Vagina (tissue), 2 donors: Measurements from ENCODE around the gene TTC13. TPM values are rescaled to one million over a fixed set of nuclear protein-coding genes. Genes with fewer than 3 reads are reported as not detected.

Experiments used
- DNase-seq, 2 donors: peaks; one replicate each; pipeline ENCODE4 v3.0.0-alpha.2; 2017; ENCODE audit errors: extremely low spot score in 2 of 2
- H3K27ac ChIP-seq: fragments of 200-600 bp; sonication (generic); one replicate; pipeline ENCODE4 v1.5.1; 2019
- H3K27me3 ChIP-seq: fragments of 200-600 bp; sonication (generic); one replicate; pipeline ENCODE4 v1.5.1; 2019
- H3K36me3 ChIP-seq, 2 donors: fragments of 200-600 bp; sonication (generic); one replicate each; pipeline ENCODE4 v1.5.1; 2017 to 2019
- H3K4me1 ChIP-seq: fragments of 200-600 bp; sonication (generic); one replicate; pipeline ENCODE4 v1.5.1; 2019
- H3K4me3 ChIP-seq, 2 donors: fragments of 200-600 bp; sonication (generic); 1 replicate in 1 of 2; 2 replicates in 1 of 2; pipeline ENCODE4 v1.5.1; 2016 to 2019
- H3K9me3 ChIP-seq: fragments of 200-600 bp; sonication (generic); one replicate; pipeline ENCODE4 v1.5.1; 2019
- POLR2A ChIP-seq, 2 donors: fragments of 450-650 bp; IDR thresholded peaks; one replicate each; pipeline ENCODE4 v1.6.1; 2017; ENCODE audit warnings: antibody characterized with exemption in 2 of 2, mild to moderate bottlenecking in 2 of 2, moderate library complexity in 2 of 2
- POLR2AphosphoS5 ChIP-seq, 2 donors: sonication (generic); formaldehyde crosslinking; IDR thresholded peaks; one replicate each; pipeline ENCODE4 v1.9.0; 2017; ENCODE audit warnings: antibody characterized with exemption in 2 of 2, mild to moderate bottlenecking in 2 of 2, low read depth in 1 of 2; ENCODE audit not compliant: insufficient read depth in 1 of 2
- intact Hi-C: fragments of 100-400 bp; cut with DNase I; formaldehyde crosslinking; loops from one replicate; pipeline ENCODE4 v1.15.1; 2023
- total RNA-seq: library from RNA; depleted of rRNA; stranded (reverse); fragments of >200 nt; gene quantifications from one replicate; pipeline ENCODE4 v1.2.3, GENCODE V29; 2016
- TF ChIP-seq, protein P1 (sequence below), 3 experiments: fragments of 450-650 bp in 2 of 3; fragments of 200-600 bp in 1 of 3; sonication (generic) in 1 of 3; IDR thresholded peaks; one replicate each; pipeline ENCODE4 v1.5.1; 2017 to 2019; ENCODE audit warnings: antibody characterized with exemption in 3 of 3, mild to moderate bottlenecking in 2 of 3, moderate library complexity in 2 of 3

Gene TTC13
- total RNA-seq, 1 donor from 2014 or later: 37.1 TPM

DNA sequence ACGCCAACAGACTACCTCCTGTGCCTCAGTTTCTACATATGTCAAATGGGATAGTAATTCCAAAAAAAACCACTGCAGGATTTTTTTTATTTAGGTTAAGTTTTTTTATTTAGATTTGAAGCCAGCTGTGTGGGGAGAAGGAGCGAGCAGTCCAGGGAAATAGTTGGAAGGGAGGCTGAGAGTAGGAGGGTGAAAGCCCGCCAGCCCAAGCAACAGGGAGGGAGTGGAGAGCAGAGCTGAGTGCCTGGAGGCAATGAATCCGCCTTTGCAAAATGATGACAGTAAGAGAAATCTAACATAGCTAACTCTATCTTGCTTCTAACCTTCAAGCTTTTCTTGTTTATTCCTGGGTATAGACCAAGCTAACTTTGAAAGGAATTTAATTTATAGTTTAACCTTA lies 94.7 kb downstream of the TTC13 start:
- Histone ChIP-seq H3K27ac (no peak overlapping the region), H3K4me3 (no peak overlapping the region), H3K9me3 (no peaks in the 10 kb centered on the region), H3K36me3 (no peaks in the 10 kb centered on the region), H3K27me3 (no peaks in the 10 kb centered on the region), H3K4me1 (peaks cover 4% of the 10 kb centered on the region)
- TF ChIP-seq POLR2AphosphoS5 (IDR thresholded peaks at IDR 0.05; ENCODE audit: insufficient read depth in 1 of 2, low read depth in 1 of 2) (no peak), POLR2A (IDR thresholded peaks at IDR 0.05) (no peak)
- TF ChIP-seq, protein P1, sequence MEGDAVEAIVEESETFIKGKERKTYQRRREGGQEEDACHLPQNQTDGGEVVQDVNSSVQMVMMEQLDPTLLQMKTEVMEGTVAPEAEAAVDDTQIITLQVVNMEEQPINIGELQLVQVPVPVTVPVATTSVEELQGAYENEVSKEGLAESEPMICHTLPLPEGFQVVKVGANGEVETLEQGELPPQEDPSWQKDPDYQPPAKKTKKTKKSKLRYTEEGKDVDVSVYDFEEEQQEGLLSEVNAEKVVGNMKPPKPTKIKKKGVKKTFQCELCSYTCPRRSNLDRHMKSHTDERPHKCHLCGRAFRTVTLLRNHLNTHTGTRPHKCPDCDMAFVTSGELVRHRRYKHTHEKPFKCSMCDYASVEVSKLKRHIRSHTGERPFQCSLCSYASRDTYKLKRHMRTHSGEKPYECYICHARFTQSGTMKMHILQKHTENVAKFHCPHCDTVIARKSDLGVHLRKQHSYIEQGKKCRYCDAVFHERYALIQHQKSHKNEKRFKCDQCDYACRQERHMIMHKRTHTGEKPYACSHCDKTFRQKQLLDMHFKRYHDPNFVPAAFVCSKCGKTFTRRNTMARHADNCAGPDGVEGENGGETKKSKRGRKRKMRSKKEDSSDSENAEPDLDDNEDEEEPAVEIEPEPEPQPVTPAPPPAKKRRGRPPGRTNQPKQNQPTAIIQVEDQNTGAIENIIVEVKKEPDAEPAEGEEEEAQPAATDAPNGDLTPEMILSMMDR (IDR thresholded peaks at IDR 0.05): no peak
- DNase-seq: no peak
- intact Hi-C loops: no loop called here

DNA sequence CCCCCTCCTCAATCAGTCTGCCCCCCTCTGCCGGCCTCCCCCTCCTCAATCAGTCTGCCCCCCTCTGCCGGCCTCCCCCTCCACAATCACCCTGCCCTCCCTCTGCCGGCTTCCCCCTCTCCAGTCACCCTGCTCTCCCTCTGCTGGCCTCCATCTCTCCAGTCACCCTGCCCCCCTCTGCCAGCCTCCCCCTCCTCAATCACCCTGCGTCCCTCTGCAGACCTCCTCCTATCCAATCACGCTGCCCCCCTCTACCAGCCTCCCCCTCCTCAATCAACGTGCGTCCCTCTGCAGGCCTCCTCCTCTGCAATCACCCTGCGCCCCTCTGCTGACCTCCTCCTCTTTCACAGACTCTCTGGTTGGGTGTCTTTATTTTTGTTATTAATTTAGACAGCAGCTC lies 98.9 kb downstream of the TTC13 start:
- peaks cover 21% of the 10 kb centered on the region for H3K4me1 ChIP-seq
- H3K4me3 ChIP-seq: no peak overlapping the region
- no peak for DNase-seq
- H3K9me3 ChIP-seq: no peaks in the 10 kb centered on the region
- intact Hi-C loops: no loop called here
- H3K36me3 ChIP-seq: no peaks in the 10 kb centered on the region
- H3K27me3 ChIP-seq: no peaks in the 10 kb centered on the region
- H3K27ac ChIP-seq: peak overlapping the region; percentile 40
- TF ChIP-seq, protein P1 (IDR thresholded peaks at IDR 0.05): no peak
- TF ChIP-seq POLR2AphosphoS5 (IDR thresholded peaks at IDR 0.05; ENCODE audit: insufficient read depth in 1 of 2, low read depth in 1 of 2): no peak
- TF ChIP-seq POLR2A (IDR thresholded peaks at IDR 0.05): no peak

DNA sequence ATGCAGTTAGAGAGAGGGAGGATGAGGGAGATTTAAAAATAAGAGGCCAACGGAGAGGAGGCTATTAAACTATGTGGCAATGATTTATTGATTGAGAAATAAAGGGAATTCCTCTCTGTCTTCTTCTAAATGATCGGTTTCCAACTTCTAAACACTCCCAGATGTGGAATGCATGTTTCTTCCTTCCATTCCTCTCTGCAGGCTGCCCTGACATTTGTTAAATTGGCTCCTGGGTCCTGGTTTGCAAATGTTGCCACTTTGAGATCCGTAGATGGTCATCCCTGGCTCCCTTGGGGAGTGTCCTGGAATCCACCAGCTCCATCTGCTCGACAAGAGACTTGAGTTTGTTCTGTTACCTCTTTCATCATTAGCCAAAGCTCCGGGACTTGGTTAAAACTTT lies 100.1 kb downstream of the TTC13 start:
- Histone ChIP-seq H3K36me3 (no peaks in the 10 kb centered on the region), H3K4me3 (no peak overlapping the region), H3K9me3 (no peaks in the 10 kb centered on the region), H3K27me3 (no peaks in the 10 kb centered on the region), H3K27ac (no peak overlapping the region), H3K4me1 (peaks cover 21% of the 10 kb centered on the region)
- intact Hi-C loops: no loop called here
- TF ChIP-seq, protein P1 (IDR thresholded peaks at IDR 0.05): no peak
- TF ChIP-seq POLR2AphosphoS5 (IDR thresholded peaks at IDR 0.05; ENCODE audit: insufficient read depth in 1 of 2, low read depth in 1 of 2): peak; percentile 50 to 56
- DNase-seq: no peak

- no peaks in the 10 kb centered on the region for H3K36me3 ChIP-seq
- TF ChIP-seq POLR2AphosphoS5 (IDR thresholded peaks at IDR 0.05; ENCODE audit: insufficient read depth in 1 of 2, low read depth in 1 of 2): no peak
- TF ChIP-seq, protein P1 (IDR thresholded peaks at IDR 0.05): no peak
- H3K27ac ChIP-seq: no peak overlapping the region
- DNase-seq: no peak
- intact Hi-C loops: no loop called here
- H3K4me3 ChIP-seq: no peak overlapping the region
- no peaks in the 10 kb centered on the region for H3K27me3 ChIP-seq
- H3K9me3 ChIP-seq: no peaks in the 10 kb centered on the region
- peaks cover 21% of the 10 kb centered on the region for H3K4me1 ChIP-seq
Measured at GRCh38 chr1:230877924-230878590, 100.6 kb downstream of the TTC13 start.

DNA sequence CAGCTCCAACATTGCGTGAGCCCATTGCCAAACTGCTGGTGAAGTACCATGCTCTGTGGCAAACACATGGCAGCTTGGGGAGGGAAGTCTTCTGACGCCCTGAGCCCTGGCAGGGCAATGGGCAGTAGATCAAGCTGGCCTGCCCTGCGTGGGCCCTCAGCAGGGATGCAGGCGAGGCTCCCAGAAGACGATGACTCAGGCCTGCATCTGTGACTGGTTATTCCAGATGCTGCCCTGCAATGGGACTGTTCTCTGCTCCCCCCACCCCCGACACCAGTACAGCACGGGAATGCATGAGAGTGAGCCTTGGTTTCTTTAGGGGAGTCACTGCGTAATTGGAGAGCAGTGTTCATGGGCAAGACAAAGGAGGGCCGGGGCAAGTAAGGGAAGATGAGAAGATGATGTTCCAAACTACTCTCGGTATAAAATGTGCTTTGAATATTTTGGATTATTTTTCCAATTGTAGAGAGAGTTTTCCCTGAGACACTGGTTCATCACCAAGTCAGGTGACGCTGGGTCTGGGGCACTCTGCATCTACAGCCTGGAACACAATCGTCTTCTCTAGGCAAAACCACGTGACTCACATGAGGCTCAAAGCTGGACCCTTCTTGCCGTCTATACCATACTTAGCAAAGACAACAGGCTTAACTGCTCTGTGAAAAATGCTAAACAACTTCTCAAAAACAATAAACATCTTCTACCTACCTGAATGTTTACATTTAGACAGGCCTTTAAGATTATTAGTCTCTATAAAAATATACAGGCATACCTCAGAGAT lies 101.3 kb downstream of the TTC13 start:
- TF ChIP-seq POLR2AphosphoS5 (IDR thresholded peaks at IDR 0.05; ENCODE audit: insufficient read depth in 1 of 2, low read depth in 1 of 2) (peak in 1 of 2 donors; percentile 37), POLR2A (IDR thresholded peaks at IDR 0.05) (no peak)
- TF ChIP-seq, protein P1 (IDR thresholded peaks at IDR 0.05): no peak
- H3K27ac ChIP-seq: peak overlapping the region; percentile 54
- H3K9me3 ChIP-seq: no peaks in the 10 kb centered on the region
- no peaks in the 10 kb centered on the region for H3K27me3 ChIP-seq
- no peaks in the 10 kb centered on the region for H3K36me3 ChIP-seq
- no peak overlapping the region for H3K4me3 ChIP-seq
- H3K4me1 ChIP-seq: peaks cover 21% of the 10 kb centered on the region
- DNase-seq: no peak
- intact Hi-C loops: no loop called here
